Mucosa of gallbladder (tissue), 1 donor: ENCODE measurements around the gene LDLR. TPM values are rescaled to one million over a fixed set of nuclear protein-coding genes. Genes with fewer than 3 reads are reported as not detected.
A peak's percentile ranks its signal among the peaks of the same experiment; 100 is the strongest.
"Not testable (repeated sequence)": the region's sequence is repeated elsewhere in the genome, so short reads cannot be mapped to it uniquely, and the experiment has no call there.

Experiments used
- DNase-seq: peaks from one replicate; pipeline ENCODE4 v3.0.0-alpha.2; 2020; ENCODE audit warnings: low spot score
- total RNA-seq: library from RNA; stranded (reverse); gene quantifications from one replicate; pipeline ENCODE4 v1.2.1, GENCODE V29; 2021
- donor health status: DM: no; HTN: no; CAD: no.

The LDLR gene
- total RNA-seq, 1 donor from 2014 or later: 190 TPM

DNA sequence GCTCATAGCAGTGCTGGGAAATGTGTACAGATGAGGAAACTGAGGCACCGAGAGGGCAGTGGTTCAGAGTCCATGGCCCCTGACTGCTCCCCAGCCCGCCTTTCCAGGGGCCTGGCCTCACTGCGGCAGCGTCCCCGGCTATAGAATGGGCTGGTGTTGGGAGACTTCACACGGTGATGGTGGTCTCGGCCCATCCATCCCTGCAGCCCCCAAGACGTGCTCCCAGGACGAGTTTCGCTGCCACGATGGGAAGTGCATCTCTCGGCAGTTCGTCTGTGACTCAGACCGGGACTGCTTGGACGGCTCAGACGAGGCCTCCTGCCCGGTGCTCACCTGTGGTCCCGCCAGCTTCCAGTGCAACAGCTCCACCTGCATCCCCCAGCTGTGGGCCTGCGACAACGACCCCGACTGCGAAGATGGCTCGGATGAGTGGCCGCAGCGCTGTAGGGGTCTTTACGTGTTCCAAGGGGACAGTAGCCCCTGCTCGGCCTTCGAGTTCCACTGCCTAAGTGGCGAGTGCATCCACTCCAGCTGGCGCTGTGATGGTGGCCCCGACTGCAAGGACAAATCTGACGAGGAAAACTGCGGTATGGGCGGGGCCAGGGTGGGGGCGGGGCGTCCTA is 15.9 kb downstream of the LDLR start:
- DNase-seq: no peak

DNA sequence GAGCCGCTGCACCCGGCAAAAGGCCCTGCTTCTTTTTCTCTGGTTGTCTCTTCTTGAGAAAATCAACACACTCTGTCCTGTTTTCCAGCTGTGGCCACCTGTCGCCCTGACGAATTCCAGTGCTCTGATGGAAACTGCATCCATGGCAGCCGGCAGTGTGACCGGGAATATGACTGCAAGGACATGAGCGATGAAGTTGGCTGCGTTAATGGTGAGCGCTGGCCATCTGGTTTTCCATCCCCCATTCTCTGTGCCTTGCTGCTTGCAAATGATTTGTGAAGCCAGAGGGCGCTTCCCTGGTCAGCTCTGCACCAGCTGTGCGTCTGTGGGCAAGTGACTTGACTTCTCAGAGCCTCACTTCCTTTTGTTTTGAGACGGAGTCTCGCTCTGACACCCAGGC is 17.2 kb downstream of the LDLR start:
- DNase-seq: peak; percentile 59

DNA sequence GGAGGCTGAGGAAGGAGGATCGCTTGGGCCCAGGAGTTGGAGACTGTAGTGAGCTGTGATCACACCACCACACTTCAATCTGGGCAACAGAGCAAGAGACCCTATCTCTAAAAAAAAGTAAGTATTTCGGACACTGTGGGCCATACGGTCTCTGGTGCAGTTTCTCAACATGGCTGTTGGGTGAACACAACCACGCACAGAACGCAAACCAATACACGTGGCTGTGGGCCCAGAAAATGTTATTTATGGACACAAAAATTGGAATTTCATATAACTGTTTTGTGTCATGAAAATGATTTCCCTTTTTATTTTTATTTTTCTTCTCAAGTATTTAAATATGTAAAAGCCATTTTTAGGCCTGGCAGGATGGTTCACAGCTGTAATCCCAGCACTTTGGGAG is 19.5 kb downstream of the LDLR start:
- no peak for DNase-seq

DNA sequence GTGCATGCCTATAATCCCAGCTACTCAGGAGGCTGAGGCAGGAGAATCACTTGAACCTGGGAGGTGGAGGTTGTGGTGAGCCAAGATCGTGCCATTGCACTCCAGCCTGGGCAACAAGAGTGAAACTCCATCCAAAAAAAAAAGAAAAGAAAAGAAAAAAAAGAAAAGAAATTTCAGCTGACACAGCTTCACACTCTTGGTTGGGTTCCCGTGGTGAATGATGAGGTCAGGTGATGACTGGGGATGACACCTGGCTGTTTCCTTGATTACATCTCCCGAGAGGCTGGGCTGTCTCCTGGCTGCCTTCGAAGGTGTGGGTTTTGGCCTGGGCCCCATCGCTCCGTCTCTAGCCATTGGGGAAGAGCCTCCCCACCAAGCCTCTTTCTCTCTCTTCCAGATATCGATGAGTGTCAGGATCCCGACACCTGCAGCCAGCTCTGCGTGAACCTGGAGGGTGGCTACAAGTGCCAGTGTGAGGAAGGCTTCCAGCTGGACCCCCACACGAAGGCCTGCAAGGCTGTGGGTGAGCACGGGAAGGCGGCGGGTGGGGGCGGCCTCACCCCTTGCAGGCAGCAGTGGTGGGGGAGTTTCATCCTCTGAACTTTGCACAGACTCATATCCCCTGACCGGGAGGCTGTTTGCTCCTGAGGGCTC is 22.0 kb downstream of the LDLR start:
- no peak for DNase-seq

DNA sequence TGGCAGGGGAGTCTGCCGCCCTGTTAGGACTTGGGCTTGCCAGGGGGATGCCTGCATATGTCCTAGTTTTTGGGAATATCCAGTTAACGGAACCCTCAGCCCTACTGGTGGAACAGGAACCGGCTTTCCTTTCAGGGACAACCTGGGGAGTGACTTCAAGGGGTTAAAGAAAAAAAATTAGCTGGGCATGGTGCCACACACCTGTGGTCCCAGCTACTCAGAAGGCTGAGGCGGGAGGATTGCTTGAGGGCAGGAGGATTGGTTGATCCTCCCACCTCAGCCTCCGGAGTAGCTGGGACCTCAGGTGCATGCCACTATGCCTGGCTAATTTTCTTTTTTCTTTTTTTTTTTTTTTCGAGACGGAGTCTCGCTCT is 22.5 kb downstream of the LDLR start:
- DNase-seq: no peak

DNA sequence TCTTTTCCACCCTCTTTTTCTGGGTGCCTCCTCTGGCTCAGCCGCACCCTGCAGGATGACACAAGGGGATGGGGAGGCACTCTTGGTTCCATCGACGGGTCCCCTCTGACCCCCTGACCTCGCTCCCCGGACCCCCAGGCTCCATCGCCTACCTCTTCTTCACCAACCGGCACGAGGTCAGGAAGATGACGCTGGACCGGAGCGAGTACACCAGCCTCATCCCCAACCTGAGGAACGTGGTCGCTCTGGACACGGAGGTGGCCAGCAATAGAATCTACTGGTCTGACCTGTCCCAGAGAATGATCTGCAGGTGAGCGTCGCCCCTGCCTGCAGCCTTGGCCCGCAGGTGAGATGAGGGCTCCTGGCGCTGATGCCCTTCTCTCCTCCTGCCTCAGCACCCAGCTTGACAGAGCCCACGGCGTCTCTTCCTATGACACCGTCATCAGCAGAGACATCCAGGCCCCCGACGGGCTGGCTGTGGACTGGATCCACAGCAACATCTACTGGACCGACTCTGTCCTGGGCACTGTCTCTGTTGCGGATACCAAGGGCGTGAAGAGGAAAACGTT is 24.0 kb downstream of the LDLR start:
- no peak for DNase-seq

DNA sequence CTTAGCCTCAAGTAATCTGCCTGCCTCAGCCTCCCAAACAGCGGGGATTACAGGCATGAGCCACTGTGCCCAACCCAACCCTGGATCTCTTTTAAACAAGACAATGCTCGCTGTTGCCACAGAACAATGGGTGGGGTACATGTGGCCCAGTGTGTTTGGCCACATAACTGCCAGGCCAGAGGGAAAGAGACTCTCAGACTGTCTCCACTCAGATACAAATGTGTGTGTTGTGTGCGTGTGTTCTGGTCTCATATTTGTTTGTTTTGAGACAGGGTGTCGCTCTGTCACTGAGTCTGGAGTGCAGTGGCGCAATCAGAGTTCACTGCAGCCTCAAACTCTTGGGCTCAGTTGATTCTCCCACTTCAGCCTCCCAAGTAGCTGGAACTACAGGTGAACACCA is 25.8 kb downstream of the LDLR start:
- no peak for DNase-seq

DNA sequence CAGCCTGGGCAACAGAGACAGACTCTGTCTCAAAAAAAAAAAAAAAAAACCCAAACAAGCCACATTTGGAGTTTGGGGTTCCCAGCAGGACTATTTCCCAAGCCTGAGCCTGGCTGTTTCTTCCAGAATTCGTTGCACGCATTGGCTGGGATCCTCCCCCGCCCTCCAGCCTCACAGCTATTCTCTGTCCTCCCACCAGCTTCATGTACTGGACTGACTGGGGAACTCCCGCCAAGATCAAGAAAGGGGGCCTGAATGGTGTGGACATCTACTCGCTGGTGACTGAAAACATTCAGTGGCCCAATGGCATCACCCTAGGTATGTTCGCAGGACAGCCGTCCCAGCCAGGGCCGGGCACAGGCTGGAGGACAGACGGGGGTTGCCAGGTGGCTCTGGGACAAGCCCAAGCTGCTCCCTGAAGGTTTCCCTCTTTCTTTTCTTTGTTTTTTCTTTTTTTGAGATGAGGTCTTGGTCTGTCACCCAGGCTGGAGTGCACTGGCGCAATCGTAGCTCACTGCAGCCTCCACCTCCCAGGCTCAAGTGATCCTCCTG is 26.7 kb downstream of the LDLR start:
- no peak for DNase-seq

DNA sequence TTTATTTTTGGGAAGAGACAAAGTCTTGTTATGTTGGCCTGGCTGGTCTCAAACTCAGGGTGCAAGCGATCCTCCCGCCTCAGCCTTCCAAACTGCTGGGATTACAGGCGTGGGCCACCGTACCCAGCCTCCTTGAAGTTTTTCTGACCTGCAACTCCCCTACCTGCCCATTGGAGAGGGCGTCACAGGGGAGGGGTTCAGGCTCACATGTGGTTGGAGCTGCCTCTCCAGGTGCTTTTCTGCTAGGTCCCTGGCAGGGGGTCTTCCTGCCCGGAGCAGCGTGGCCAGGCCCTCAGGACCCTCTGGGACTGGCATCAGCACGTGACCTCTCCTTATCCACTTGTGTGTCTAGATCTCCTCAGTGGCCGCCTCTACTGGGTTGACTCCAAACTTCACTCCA is 27.2 kb downstream of the LDLR start:
- no peak for DNase-seq

DNA sequence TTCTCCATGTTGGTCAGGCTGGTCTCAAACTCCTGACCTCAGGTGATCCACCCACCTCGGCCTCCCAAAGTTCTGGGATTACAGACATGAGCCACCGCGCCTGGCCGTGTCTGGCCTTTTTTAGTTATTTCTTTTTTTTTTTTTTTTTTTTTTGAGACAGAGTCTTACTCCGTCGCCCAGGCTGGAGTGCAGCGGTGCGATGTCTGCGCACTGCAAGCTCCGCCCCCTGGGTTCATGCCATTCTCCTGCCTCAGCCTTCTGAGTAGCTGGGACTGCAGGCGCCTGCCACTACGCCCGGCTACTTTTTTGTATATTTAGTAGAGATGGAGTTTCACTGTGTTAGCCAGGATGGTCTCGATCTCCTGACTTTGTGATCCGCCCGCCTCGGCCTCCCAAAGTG is 32.7 kb downstream of the LDLR start:
- not testable (repeated sequence) for DNase-seq

DNA sequence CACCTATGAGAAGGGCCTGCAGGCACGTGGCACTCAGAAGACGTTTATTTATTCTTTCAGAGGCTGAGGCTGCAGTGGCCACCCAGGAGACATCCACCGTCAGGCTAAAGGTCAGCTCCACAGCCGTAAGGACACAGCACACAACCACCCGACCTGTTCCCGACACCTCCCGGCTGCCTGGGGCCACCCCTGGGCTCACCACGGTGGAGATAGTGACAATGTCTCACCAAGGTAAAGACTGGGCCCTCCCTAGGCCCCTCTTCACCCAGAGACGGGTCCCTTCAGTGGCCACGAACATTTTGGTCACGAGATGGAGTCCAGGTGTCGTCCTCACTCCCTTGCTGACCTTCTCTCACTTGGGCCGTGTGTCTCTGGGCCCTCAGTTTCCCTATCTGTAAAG is 33.9 kb downstream of the LDLR start:
- no peak for DNase-seq

DNA sequence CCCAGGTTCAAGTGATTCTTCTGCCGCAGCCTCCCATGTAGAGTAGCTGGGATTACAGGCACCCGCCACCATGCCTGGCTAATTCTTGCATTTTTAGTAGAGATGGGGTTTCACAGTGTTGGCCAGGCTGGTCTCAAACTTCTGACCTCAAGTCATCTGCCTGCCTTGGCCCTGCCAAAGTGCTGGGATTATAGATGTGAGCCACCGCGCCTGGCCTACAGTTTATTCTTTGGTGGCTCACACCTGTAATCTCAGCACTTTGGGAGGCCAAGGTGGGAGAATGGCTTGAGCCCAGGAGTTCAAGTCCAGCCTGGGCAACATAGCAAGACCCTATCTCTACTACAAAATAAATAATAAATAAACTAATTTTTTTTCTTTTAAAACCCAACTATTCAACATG is 34.9 kb downstream of the LDLR start:
- not testable (repeated sequence) for DNase-seq

DNA sequence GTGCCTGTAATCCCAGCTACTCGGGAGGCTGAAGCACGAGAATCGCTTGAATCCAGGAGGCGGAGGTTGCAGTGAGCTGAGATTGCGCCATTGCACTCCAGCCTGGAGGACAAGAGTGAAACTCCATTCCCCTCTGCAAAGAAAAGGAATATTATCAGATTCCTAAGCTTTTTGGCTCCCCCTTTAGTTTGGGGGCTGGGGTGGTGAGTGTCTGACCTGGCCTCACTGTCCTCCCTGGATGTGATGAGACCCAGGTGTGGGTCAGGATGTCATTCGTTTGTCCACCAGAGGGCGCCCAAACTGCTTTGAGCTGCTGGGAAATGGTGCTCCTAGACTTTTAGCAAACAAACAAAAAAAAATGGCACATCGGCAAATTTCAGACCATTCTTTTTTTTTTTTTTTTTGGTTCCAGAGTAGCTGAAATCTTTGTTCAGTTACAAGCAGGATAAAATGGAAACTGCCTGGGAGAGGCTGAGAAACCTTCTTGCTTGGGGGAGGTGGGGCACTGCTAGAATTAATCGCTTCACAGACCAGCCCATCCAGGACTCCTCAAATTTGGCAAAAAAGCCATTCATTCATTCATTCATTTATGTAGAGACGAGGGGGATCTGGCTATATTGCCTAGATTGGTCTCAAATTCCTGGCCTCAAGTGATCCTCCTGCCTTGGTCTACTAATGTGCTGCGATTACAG is 36.9 kb downstream of the LDLR start:
- peak; percentile 83 for DNase-seq

DNA sequence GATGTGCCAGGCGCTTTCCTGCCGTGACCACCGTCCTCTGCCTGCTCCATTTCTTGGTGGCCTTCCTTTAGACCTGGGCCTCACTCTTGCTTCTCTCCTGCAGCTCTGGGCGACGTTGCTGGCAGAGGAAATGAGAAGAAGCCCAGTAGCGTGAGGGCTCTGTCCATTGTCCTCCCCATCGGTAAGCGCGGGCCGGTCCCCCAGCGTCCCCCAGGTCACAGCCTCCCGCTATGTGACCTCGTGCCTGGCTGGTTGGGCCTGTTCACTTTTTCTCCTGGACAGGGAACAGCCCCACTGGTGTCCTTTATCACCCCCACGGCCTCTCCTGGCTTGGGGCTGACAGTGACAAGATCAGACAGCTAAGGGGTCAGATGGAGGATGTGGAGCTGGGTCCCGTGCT is 38.6 kb downstream of the LDLR start:
- DNase-seq: no peak

DNA sequence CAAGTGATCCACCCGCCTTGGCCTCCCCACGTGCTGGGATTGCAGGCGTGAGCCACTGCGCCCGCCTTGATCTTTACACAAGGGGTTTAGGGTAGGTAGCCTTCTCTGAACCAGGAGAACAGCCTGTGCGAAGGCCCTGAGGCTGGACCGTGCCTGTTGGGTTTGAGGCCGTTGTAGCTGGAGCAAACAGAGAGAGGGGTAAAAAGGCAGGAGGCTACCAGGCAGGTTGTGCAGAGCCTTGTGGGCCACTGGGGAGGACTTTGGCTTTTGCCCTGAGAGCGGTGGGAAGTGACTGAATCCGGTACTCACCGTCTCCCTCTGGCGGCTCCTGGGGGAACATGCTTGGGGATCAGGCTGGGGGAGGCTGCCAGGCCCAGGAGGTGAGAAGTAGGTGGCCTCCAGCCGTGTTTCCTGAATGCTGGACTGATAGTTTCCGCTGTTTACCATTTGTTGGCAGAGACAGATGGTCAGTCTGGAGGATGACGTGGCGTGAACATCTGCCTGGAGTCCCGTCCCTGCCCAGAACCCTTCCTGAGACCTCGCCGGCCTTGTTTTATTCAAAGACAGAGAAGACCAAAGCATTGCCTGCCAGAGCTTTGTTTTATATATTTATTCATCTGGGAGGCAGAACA is 41.7 kb downstream of the LDLR start:
- DNase-seq: peak; percentile 84

DNA sequence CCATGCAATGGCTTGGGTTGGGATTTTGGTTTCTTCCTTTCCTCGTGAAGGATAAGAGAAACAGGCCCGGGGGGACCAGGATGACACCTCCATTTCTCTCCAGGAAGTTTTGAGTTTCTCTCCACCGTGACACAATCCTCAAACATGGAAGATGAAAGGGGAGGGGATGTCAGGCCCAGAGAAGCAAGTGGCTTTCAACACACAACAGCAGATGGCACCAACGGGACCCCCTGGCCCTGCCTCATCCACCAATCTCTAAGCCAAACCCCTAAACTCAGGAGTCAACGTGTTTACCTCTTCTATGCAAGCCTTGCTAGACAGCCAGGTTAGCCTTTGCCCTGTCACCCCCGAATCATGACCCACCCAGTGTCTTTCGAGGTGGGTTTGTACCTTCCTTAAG is 42.2 kb downstream of the LDLR start:
- DNase-seq: no peak

DNA sequence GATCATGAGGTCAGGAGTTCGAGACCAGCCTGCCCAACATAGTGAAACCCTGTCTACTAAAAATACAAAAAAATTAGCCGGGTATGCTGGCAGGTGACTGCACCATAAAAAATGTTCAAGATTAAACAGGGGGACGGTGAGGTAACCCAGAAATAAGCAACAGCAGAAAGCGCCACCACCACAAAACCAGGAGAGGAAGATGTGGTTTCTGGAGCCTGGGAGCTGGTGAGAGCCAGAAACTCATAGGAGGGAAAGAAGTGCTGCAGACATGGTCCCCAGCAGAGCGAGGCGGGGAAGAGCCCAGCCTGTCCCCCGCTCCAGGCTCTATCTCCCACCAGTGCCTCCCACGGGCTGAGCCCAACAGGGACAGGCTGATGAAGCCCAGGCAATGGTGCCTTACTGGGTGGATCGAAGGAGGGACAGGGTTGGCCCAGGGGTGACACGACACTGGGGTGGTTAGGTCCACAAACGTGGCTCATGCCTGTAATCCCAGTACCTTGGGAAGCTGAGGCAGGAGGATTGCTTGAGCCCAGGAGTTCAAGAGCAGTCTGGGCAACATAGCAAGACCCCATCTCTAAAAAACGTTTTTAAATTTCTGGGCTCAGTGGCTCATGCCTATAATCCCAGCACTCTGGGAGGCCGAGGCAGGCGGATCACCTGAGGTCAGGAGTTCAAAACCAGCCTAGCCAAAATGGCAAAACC is 47.3 kb downstream of the LDLR start:
- DNase-seq: no peak

DNA sequence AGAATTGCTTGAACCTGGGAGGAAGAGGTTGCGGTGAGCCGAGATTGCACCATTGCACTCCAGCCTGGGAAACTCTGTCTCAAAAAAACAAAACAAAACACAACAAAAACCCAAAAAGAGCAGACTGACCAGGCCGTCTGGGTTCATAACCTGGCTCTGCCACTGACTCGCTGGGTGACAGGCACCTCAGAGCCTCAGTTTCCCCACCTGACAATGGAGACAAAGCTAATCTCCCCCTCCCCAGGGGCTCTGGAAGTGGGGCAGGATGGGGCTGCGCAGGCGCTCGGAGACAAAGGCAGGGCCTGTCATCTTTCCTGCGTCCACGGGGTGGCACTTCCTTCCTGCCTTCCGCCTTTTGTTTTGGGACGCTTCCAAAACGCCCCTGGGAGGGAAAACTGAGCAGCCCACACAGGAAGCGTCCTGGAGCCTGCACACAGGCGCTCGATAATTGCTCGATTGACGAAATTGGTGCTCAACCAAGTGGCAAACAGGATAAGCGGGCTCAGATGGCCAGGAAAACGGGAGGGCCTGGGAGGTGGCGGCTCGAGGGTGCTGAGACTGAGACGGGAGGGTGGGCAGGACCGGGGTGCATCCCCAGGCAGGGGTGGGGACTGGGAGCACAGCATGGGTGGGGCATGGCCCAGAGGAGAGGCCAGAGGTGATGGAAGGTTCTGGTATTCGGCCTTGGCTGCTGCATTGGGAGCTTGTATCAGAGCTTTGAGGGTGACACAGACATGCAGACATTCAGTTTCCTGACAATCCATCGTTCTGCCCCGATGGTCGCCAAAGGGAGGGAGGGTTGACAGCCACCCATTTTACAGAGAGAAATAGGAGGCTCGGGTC is 48.5 kb downstream of the LDLR start:
- DNase-seq: peak; percentile 87

DNA sequence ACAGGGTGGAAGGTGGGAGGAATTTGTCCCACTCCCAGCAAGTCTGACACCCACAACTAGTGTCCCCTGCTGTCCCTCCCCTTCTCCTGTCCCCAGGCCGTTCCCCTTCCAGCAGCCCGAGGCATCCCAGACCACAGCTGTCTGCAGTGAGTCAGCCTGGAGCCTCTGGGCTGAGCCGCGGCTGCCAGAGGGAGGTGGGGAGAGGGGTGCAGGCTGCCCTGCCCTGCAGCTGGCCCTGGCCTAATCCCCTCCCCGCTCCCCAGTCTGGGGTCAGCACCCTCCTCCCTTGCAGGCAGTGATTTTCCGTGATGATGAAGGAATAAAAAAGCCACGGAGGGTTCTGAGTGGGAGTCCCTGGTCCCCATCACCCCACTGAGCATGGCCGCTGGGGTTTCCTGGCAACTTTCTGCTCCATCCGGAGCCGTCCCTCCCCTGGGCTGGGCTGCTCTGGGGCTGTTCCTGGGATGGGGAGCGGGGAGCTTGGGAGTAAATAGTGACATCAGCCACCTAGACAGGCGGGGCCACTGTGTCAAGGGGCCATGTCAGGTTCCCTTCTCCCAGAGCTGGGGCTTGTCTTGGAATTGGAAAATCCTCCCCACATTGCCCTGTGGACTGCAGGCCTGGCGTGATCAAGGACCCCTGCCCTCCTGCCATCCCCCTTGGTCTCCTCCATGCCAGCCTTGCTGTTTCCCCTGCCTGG is 49.5 kb downstream of the LDLR start:
- peak; percentile 55 for DNase-seq

DNA sequence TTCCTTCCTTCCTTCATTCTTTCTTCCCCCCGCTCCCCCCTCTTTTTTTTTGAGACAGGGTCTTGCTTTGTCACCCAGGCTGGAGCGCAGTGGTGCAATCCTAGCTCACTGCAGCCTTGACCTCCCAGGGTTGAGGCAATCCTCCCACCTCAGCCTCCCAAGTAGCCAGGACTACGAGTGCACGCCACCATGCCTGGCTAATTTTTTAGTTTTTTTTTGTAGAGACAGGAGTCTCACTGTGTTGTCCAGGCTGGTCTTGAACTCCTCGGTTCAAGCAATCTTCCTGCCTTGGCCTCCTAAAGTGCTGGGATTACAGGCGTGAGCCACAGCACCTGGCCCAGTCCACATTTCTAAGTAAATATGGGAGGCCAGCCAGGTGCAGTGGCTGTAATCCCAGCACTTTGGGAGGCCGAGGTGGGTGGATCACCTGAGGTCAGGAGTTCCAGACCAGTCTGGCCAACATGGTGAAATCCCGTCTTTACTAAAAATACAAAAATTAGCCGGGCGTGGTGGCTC is 50.8 kb downstream of the LDLR start:
- not testable (repeated sequence) for DNase-seq
